Midbrain (tissue), 1 donor: ENCODE data around the gene YWHAB.
"Not testable (repeated sequence)": the region's sequence is repeated elsewhere in the genome, so short reads cannot be mapped to it uniquely, and the experiment has no call there.

ENCODE experiments used
- DNase-seq: peaks from one replicate; lab custom pipeline; 2025; lab: John Stamatoyannopoulos, UW

Gene YWHAB

DNA sequence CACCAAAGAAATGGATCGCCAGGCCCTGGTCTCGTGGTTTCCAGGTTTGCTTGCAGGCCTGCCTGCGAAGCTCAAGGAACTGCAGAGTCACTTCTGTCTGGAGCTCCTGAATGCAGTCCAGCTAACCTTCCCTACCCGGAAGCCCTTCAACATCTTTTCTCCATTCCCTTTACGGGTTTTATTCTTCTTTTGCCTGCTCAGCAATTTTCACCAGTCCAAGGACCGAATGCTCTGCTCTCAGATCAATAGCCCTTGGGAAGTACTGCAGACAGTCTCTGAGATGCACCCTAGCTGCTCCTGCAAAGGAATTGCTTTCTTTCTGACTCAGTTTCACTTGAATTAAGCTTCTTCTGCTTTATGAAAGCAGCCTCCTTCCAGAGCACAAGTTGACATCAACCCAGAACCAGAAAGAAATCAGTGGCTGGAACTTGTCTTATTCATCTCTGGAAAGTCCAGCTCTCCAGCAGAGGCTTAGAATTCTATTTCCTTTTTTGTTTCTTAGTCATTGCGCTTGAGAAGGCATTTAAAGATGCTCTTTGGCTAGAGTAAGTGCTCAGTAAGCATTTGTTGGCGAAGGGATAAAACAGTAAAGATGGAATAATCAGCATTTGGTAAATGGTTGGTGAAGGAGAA lies 18.7 kb upstream of the YWHAB start:
- no peak for DNase-seq

DNA sequence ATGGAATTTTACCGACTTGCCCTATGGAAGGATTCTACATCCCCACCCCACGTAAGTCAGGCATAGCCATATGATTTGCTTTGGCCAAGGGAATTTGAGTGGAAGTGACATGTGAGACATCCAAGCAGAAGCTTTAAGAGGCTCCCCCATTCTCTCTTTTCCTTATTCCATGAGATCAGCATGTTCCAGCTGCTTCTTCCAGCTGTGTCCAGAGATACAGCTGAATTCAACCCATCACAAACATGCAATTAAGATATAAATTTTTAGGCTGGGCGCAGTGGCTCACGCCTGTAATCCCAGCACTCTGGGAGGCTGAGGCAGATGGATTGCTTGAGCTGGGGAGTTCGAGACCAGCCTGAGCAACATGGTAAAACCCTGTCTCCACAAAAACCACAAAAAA lies 16.0 kb upstream of the YWHAB start:
- DNase-seq = no peak

DNA sequence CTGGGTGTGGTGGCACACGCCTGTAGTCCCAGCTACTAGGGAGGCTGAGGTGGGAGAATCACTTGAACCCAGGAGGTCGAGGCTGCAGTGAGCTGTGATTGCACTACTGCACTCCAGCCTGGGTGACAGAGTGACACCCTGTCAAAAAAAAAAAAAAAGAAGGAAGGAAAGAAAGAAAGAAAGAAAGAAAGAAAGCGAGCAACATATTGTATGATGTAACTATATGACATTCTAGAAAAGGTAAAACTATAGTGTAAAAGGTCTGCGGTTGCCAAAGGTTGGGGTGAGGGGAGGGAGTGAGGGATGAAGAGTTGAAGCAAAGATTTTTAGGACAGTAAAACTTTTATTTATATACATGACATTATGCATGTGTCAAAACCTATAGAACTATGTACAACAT lies 3.1 kb upstream of the YWHAB start:
- not testable (repeated sequence) for DNase-seq

DNA sequence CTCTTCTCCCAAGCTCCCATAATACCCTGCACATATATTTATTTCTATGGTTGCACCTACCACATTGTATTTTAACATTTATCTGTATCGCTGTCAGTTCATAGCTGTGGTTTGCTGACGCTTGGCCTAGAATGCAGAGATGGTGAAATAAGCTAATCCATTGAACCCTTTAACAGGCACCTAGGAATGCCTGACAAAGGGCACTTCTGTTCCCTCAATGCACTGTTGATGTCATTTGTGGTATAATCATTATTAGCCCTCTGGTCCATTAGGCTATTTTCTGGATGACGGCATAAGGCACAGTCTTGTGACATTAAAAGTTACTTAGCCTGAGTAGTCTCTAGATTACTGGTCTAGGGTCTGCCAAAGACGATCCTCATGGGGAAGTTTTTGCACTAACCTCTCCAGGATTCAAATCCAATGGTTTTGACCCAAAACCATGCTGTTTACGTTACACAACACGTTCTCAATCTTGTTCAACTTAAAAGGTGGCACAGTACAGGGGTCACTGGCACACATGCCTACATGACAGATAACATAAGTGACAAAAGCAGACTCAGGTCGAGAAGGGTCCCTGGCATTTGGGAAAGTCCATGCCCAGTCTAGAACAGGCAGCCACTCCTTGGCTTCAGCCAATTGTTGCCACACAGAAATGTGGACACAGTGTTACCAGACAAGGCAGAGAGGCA lies 2.1 kb upstream of the YWHAB start:
- no peak for DNase-seq

DNA sequence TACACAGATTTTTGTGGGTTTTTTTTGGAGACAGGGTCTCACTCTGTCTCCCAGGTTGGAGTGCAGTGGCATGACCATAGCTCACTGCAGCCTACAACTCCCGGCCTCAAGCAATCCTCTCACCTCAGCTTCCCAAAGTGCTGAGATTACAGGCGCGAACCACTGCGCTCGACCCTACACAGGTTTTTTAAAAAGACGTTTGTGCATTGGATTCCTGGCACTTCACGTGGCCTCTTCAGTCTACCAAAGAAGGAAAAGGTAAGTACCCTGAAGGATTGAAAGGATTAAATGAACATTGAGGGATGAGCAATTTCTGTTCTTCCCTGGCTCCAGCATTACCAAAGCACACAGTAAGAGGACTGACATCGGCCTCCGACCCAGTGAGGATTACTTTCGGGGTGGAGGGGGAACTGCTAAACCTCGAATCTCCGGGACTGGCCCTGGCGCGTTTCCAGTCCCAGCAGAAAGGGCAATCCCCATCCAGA lies 556 bp upstream of the YWHAB start:
- DNase-seq = no peak

DNA sequence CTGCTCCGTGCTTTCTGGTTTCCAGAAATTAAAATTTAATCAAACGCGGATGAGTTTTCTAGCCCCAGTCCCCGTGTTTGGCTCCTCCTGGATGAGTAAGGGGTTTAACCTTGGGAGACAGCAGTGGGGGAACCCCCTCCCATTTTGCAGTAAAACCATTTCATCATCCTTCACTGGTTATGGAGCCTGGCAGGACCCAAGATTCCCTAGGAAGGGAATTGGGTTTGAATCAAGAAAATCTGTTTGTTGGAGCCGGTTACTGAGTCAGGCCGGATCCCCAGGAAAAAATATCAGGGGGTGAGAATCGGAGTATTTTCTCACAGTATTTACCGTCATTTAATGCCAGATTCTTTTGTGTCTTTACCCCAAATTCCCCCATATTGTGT lies 754 bp downstream of the YWHAB start:
- no peak for DNase-seq

DNA sequence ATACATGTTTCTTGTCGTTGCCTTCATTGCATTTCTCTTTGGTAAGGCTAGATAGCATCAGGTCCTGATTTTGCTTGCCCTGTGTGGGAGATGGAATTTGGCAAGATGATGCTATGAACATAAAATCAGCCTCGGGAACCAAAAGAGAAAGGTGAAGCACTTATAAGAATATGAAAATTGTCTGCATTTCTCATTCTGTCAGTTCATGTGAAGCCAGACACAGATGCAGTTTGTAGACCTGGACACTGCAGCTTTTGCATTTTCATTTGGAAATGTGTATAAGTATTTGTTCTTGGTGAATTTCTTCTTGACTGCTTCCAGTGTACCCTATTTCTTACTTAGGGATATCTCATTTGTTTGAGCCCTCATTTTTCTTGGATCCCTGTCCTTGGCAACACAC lies 1.3 kb downstream of the YWHAB start:
- DNase-seq = no peak

DNA sequence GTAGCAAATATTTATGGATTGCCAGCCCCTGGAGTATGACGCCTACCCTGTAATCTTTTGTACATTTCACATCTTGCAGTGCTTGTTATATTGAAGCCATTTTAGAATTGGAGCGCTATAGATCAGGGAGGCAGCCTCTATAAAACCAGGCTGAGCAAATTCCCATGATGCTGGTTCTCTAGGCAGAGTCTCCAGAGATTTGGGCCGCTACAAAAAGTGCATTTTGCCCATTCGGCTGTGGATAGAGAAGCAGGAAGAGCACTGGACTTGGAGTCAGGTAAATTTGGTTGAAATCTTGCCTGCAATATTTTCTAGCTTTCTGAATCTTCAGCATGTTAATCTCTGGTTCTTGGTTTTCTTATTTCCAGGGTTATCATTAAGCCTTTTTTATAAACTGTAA lies 2.0 kb downstream of the YWHAB start:
- no peak for DNase-seq

DNA sequence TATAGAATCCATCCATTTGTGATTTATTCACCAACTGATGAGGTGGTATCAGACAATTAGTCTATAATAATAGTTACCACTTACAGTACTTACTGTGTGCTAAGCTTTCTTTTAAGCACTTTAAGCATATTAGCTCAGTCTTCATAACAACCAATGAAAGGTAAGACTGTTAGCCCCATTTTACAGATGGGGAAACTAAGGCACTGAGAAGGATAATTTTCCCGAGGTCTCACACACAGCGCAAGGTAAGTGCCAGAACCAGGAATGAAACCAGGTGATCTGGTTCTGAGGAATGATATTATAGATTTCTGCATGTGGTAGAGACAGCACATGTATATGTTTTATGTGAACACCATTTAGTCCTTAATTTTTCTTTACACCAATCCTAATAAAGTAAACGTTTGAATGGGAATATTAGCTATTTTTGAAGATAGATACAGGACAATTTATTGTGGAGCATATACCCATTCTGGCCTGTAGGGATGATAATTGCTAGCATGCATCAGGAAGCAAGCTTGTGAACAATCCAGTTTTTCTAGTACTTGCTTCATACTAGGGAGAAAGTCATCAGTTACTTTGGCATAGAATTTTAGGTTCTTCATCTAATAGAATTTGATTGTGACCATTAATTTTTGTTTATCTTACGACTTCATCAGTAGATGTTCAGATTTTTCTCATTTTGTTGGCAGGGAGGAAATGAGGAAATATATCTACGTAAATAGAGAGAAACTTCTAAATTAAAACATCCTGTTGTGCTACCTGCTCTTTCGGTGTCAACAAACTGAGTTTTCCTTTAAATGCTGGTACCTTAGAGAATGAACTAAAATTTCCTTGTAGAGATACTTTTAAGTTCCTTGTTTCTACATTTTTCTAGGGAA lies 3.0 kb downstream of the YWHAB start:
- DNase-seq = no peak

DNA sequence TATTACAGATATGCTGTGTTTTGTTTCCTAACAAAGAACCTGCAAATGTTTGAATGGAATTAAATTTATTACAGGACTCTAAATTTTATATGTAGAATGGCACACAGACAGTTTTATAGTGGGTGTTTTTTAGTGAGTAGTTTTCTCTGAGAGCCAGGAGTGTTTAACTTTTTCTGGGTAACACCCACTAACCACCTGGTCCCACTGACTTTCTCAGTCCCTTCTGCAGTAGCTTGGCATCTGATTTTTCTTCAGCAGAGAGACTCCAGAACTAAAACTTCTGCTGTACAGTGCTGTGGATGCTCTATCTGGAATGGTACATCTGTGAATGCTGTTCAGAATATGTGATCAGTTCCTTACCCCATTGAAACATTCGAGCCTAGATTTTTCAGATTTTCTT lies 6.3 kb downstream of the YWHAB start:
- DNase-seq = no peak

DNA sequence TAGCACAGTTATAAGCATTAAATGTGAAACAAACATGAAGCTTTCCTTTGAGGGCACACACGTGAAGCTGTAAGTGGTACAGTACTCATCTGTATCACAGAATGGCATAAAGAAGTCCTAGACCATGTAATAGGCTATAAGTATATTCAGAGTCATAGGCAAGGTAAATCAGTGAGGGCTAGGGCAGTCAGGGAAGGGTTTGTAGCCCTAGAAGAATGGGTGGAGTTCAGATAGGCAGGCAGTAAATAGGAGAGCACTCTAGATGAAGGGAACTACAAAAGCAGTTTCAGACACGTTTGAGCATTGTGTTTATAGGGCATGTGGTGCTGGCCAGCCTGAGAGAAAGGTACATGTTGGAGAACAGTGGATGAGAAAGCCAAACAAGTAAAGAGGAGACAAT lies 9.5 kb downstream of the YWHAB start:
- no peak for DNase-seq

DNA sequence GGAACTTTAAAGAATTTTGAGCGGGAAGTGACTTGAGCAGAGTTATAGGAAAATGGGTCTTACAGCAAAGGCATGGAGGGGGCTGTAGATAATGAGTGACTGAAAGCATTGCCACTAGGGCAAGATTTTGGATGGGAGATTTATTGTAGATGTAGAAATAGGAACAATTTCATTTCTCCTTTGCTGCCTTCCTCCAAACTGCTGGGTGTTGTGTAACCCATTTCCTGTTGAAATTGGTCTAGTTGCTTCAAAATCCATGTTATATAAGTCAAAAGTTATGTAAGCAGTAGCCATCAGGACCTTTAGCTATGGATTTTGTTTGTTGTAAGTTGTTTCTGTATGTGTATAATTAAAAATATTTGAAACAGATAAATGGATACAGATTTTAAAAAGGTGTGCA lies 11.1 kb downstream of the YWHAB start:
- DNase-seq = no peak

DNA sequence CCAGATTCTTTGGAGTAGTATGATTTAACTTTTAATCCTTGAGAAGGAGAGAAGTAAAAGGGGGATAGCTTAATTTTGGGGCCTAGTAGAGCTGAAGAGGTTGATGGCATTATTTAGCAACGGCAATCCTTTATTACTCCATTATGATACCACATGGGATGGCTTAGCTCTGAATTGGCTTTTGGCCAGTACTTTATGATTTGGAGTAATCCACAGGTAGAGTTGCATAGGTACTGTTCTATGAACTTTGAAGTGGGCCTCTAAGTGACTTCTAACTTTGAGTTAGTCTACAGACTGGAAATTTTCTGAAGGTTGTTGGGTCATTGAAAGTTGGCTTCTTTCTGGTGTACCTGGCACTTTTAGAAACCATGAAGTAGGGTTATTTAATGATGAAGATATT lies 11.6 kb downstream of the YWHAB start:
- no peak for DNase-seq

DNA sequence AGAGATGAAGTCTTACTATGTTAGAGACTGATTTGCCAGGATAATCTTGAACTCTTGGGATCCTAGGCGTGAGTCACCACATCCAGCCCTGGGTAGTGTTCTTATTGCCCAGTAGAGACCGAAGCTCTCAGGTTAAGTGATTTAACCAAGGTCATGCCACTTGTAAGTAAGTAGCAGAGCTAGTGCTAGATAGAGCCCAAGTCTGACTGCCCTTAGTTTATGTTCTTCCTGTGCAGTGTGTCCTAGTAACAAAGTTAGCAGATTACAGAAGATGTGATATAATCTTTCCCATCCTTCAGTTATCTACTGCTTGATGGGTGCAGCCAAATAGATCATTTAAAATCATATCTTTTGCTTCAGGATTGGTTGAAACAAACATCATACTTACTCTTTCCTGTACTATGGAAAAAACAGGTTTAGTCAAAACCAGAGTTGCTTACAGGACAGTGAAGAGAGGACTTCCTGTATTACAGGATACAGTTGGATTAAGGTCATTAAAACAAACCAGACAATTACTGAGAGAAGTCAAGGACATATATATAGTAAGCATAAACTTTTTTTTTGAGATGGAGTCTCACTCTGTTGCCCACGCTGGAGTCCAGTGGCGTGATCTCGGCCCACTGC lies 14.8 kb downstream of the YWHAB start:
- no peak for DNase-seq

DNA sequence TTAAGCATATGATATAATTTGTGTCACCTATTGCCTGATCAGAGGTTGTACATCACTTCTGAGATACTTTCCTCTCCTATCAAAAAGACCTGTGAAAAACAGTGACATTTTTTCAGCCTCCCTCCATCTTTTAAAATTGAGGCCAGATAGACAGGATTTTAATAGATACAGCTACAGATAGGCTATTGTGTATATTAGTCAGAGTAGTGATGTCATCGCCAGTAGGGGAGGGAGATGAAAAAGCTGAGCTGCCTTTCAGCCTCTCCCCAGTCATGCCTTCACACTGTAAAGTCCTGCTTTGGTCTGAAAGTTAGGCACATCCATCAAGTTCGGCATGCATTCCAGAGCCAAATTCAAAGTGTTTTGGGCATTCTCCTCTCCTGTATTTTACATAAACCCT lies 16.5 kb downstream of the YWHAB start:
- peak; percentile 40 for DNase-seq

DNA sequence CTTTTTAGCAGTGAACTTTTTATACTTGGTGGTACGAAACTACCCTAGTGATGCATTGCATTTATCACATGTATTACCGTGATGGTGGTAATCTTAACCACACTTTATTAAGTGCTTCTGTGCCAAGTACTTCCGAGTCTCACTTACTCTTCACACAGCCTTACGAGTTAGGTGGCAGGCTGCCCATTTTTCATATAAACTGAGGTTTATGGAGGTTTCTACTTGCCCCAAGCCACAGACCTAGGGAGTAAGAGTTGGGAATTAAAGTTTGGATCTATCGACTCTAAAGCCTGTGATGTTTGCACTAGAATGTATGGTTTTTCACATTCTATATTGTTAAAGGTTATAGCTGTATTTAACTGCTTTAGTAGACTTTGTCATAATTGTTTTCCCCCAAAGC lies 18.9 kb downstream of the YWHAB start:
- DNase-seq = no peak

DNA sequence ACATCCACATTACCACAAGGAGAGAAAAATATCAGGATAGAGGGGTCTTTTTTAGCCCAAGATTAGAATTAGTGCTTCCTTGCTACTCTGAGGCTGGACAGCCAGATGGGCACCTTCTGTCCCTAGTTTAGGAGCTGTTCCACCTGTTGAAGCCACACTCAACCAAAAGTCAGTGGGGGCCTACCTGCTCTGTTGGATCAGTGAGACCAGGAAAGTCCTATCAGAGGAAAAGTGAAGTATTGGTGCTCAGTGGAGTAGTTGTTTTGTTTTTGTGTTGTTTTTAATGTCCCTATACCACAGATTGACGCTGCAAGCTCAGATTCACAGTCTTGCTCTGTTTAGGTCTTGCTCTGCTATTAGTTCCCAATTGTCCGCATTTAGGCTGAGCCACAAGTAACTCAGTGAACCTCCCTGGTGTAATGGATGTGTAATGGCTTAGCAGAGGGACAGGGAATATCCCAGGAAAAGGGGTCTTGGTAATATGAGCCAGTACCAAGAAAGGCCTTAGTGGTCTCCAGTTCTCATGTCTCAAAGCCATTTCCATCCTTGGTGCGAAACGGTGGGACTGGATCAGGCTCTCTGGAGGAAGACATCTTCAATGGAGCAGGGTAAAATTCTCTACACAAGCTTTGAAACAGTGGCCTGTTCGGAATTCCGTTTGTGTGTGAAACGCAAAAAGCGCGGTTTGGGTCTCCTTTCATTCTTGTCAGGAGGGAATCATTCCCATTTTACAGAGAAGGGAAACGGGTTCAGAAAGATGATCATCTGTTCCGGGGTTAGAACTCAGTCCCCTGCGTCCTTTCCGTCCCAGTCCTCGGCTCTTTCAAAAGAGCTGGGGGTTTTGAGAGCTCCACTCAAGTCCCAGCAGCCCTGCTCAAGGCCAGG lies 23.7 kb downstream of the YWHAB start:
- DNase-seq = no peak

DNA sequence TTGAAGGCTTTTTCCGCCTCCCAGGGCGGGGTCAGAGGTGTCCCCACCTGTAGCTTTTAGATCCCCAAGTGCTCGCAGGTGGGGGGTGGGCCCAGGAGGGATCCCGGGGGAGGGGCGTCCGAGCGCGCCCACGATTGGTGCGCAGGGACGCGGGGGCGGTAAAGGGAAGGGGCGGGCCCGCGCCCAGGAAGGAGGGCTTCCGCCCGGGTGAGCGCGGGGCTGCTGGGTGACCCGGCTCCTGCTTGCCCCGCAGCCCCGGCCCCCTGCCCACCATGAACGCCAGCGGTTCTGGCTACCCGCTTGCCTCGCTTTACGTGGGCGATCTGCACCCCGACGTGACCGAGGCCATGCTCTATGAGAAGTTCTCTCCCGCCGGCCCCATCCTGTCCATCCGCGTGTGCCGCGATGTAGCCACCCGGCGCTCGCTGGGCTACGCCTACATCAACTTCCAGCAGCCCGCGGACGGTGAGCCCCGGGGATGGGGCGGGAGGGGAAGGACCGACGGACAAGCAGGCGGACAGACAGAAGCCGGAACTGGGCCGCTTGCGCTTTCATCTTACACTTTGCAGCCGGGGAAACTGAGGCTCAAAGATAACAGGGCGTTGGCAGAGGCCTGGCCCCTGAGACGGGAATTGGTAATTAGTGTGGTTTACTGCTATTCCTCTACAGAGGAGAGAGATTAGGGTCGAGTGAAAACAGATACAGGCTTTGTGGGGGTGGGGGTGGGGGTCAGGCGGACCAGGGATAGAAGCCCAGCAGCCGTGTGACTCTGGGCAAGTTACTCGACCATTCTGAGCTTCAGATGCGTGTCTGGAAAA lies 24.6 kb downstream of the YWHAB start, which contains the start of gene PABPC1L:
TSS of gene PABPC1L (plus strand) at position 189 of the 818 bp plus-strand sequence. CDS start at position 273, 84 bp downstream.
- DNase-seq = peak; percentile 13

DNA sequence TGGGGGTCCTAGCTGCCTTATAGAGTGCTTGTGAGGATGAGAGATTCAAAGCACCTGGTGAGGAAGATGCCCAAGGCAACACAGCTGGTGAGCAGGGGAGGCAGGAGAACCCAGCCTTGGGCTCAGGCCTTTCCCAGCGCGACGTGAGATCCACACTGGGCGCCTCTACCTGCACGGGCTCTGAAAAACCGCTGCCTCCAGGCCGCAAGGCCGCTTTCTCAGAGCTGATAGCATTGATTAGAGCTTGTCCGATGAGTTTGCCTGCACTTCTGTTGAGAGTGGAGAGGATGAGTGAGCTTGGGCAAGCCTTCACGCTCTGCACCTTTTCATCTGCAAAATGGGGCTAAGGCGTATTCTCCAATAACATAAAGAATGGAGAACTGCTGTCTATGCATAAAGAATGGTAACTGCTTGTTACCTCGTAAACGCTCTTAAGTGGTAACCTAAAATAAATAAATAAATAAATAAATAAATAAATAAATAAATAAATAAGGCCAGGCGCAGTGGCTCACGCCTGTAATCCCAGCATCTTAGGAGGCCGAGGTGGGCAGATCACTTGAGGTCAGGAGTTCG lies 25.3 kb downstream of the YWHAB start:
- no peak for DNase-seq
